HL-60 (cell line): Measurements from ENCODE around the gene ZNF316.

Experiments used
- DNase-seq, 2 experiments: peaks; one replicate each; pipeline ENCODE4 v3.0.0-alpha.2; 2010 to 2020; ENCODE audit warnings: low read depth in 1 of 2, low spot score in 1 of 2
- H3K27ac ChIP-seq: fragments of 250-450 bp; sonication (Bioruptor Pico); replicated peaks from 2 replicates; pipeline ENCODE4 v1.5.1; 2020; ENCODE audit warnings: mild to moderate bottlenecking, moderate library complexity
- H3K27me3 ChIP-seq: fragments of 250-450 bp; sonication (Bioruptor Pico); 2 replicates; pipeline ENCODE4 v1.5.1; 2021; ENCODE audit warnings: mild to moderate bottlenecking, moderate library complexity; ENCODE audit not compliant: insufficient read depth, poor library complexity, severe bottlenecking
- H3K4me3 ChIP-seq: replicated peaks from 2 replicates; pipeline ENCODE4 v1.5.1; 2011; ENCODE audit warnings: mild to moderate bottlenecking, control low read depth, low read length; ENCODE audit not compliant: insufficient read depth
- CTCF ChIP-seq: IDR thresholded peaks from one replicate; pipeline ENCODE4 v1.5.1; 2011; ENCODE audit warnings: low read length, control low read depth, inconsistent platforms; ENCODE audit not compliant: insufficient read depth
- GABPA ChIP-seq: IDR thresholded peaks from 2 replicates; pipeline ENCODE4 v1.6.1; 2012; ENCODE audit warnings: low read depth
- POLR2AphosphoS5 ChIP-seq: IDR thresholded peaks from 2 replicates; pipeline ENCODE4 v1.6.1; 2012; ENCODE audit warnings: low read depth
- SPI1 ChIP-seq: IDR thresholded peaks from 2 replicates; pipeline ENCODE4 v1.6.1; 2012; ENCODE audit warnings: low read depth, mild to moderate bottlenecking, borderline replicate concordance
- TF ChIP-seq, protein P1 (sequence below): IDR thresholded peaks from 2 replicates; pipeline ENCODE4 v1.6.1; 2012; ENCODE audit warnings: low read depth; ENCODE audit not compliant: insufficient replicate concordance

The ZNF316 gene

DNA sequence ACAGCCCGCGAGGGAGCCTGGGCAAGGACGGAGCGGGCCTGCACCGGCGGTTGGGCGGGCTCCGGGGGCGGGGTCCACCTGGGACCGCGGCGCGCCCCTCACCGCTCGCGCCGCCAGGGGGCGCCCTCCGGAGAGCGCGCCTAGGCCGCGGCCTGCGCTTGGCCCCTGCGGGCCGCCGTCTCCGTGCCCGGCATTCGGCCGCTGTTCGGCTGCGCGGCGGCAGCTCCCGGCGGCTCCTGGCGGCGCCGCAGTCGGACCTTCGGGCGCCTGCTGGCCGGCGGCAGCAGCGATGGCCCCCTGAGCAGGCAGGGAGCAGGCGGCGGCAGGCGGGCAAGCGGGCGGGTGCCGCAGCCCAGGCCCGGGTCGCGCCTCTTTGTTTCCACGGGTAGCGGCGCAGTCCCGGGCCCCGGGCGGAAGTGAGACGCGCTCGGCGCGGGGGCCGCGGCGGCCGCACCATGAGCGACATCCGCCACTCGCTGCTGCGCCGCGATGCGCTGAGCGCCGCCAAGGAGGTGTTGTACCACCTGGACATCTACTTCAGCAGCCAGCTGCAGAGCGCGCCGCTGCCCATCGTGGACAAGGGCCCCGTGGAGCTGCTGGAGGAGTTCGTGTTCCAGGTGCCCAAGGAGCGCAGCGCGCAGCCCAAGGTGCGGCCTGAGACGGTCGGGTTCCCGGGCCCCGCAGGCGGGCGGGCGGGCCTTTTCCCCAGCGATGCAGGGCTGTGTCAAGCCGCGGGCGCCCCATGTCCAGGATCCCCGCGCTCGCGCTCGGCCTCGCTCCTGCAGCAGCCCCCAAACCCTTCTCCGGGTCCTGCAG, 47.1 kb upstream of the ZNF316 start, which contains the start of gene INTS15:
TSS of gene INTS15 (plus strand) at position 193 of the 816 bp plus-strand sequence. CDS start at position 456, 263 bp downstream.
- Histone ChIP-seq H3K27ac (peak within 1 kb of the TSS; percentile 65), H3K4me3 (peak within 1 kb of the TSS; percentile 84), H3K27me3 (no peaks in the 10 kb centered on the region)
- DNase-seq, result peak; percentile 64 to 65
- TF ChIP-seq GABPA (peak; percentile 66), SPI1 (peak; percentile 42; the same call in 1 of the 2 replicates), POLR2AphosphoS5 (no peak; the same call in 1 of the 2 replicates), CTCF (peak; percentile 31)
- TF ChIP-seq, protein P1, sequence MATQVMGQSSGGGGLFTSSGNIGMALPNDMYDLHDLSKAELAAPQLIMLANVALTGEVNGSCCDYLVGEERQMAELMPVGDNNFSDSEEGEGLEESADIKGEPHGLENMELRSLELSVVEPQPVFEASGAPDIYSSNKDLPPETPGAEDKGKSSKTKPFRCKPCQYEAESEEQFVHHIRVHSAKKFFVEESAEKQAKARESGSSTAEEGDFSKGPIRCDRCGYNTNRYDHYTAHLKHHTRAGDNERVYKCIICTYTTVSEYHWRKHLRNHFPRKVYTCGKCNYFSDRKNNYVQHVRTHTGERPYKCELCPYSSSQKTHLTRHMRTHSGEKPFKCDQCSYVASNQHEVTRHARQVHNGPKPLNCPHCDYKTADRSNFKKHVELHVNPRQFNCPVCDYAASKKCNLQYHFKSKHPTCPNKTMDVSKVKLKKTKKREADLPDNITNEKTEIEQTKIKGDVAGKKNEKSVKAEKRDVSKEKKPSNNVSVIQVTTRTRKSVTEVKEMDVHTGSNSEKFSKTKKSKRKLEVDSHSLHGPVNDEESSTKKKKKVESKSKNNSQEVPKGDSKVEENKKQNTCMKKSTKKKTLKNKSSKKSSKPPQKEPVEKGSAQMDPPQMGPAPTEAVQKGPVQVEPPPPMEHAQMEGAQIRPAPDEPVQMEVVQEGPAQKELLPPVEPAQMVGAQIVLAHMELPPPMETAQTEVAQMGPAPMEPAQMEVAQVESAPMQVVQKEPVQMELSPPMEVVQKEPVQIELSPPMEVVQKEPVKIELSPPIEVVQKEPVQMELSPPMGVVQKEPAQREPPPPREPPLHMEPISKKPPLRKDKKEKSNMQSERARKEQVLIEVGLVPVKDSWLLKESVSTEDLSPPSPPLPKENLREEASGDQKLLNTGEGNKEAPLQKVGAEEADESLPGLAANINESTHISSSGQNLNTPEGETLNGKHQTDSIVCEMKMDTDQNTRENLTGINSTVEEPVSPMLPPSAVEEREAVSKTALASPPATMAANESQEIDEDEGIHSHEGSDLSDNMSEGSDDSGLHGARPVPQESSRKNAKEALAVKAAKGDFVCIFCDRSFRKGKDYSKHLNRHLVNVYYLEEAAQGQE, result no peak

GRCh38 chr7:6590645-6591110, 46.4 kb upstream of the ZNF316 start:
- no peaks in the 10 kb centered on the region for H3K27me3 ChIP-seq
- DNase-seq, result no peak
- peak overlapping the region; percentile 65 for H3K27ac ChIP-seq

DNA sequence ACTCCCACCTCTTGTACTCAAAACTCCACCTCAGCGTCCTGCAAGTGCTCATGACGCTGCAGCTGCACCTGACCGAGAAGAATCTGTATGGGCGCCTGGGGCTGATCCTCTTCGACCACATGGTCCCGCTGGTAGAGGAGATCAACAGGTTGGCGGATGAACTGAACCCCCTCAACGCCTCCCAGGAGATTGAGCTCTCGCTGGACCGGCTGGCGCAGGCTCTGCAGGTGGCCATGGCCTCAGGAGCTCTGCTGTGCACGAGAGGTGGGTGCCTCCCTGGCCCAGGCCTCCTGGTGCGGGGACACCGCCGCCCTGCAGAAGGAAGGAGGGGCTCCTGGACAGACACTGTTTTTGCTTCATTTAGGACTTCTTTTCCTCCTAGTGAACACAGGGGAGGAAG, 37.0 kb upstream of the ZNF316 start:
- DNase-seq, result no peak
- Histone ChIP-seq H3K27ac (no peak overlapping the region), H3K27me3 (no peaks in the 10 kb centered on the region), H3K4me3 (no peak overlapping the region)
- TF ChIP-seq CTCF (no peak), SPI1 (no peak), GABPA (no peak), POLR2AphosphoS5 (no peak)
- TF ChIP-seq, protein P1, result no peak

More at GRCh38 chr7:6590645-6591110, 46.4 kb upstream of the ZNF316 start:
- peak overlapping the region; percentile 84 for H3K4me3 ChIP-seq
- TF ChIP-seq SPI1 (no peak), CTCF (no peak)
- TF ChIP-seq, protein P1, result no peak
